HepG2 (cell line): ENCODE results near the gene NOC2L. TPM values are rescaled to one million over a fixed set of nuclear protein-coding genes. Genes with fewer than 3 reads are reported as not detected.

Source experiments
- ATAC-seq: fragments of 200-7000 bp; cut with Tn5 transposase; 3 replicates; pipeline ENCODE4 v1.9.1; 2020; ENCODE audit warnings: mild to moderate bottlenecking, moderate library complexity
- BruUV-seq: library from RNA; stranded (reverse); fragments of 400-500 nt; replicated peaks from 2 replicates; lab custom pipeline; 2021; lab: Mats Ljungman, UMichigan
- CTCF ChIA-PET: fragments of 300-600 bp; formaldehyde crosslinking; extraction: SDS; loops from one replicate; lab custom pipeline; 2021; ENCODE audit warnings: low total read pairs, inconsistent platforms, low intra/inter-chr PET ratio; lab: Yijun Ruan, JAX
- POLR2A ChIA-PET: fragments of 350-600 bp; sonication (Branson Sonifier 250); formaldehyde crosslinking; loops from one replicate; lab custom pipeline; 2020; ENCODE audit warnings: antibody characterized with exemption, inconsistent platforms; lab: Yijun Ruan, JAX
- DNase-seq: peaks from one replicate; pipeline ENCODE4 v3.0.0-alpha.2; 2015; ENCODE audit warnings: low spot score
- FAIRE-seq: peaks from 3 replicates; lab custom pipeline; 2011; peaks lifted over from hg19 to GRCh38; lab: Jason Lieb, UNC
- H2AFZ ChIP-seq: one replicate; pipeline ENCODE4 v1.6.1; 2011; ENCODE audit warnings: low read length, inconsistent platforms
- H3K27ac ChIP-seq: fragments of 300-600 bp; 3 replicates; pipeline ENCODE4 v1.8.0; 2011; ENCODE audit warnings: mixed run types, mild to moderate bottlenecking, mixed read lengths, low read length, inconsistent platforms; ENCODE audit not compliant: insufficient read depth; ENCODE audit errors: extremely low read length
- H3K27me3 ChIP-seq, 2 experiments: fragments of 200-600 bp in 1 of 2; 2 replicates in 1 of 2; 3 replicates in 1 of 2; pipeline versions ENCODE4 v1.6.0 to v1.8.0; 2011; ENCODE audit warnings: low read length in 2 of 2, mild to moderate bottlenecking in 2 of 2, moderate library complexity in 2 of 2, inconsistent platforms in 1 of 2; ENCODE audit not compliant: insufficient read depth in 2 of 2, control insufficient read depth in 1 of 2
- H3K36me3 ChIP-seq, 2 experiments: fragments of 200-600 bp in 1 of 2; replicated peaks in 1 of 2; 2 replicates in 1 of 2; 3 replicates in 1 of 2; pipeline versions ENCODE4 v1.5.1 to v1.8.0; 2011; ENCODE audit warnings: low read length in 2 of 2, inconsistent platforms in 1 of 2; ENCODE audit not compliant: insufficient read depth in 2 of 2, control insufficient read depth in 1 of 2
- H3K4me1 ChIP-seq: 2 replicates; pipeline ENCODE4 v1.5.1; 2012; ENCODE audit warnings: low read length, inconsistent platforms; ENCODE audit not compliant: insufficient read depth
- H3K4me2 ChIP-seq: 2 replicates; pipeline ENCODE4 v1.6.0; 2011; ENCODE audit warnings: low read depth, low read length, inconsistent platforms
- H3K4me3 ChIP-seq, 3 experiments: fragments of 200-600 bp in 1 of 3; sonication (generic), shearing (Covaris generic) in 1 of 3; replicated peaks in 1 of 3; 2 replicates each; pipeline ENCODE4 v1.5.1; 2011 to 2016; ENCODE audit warnings: low read length in 3 of 3, inconsistent platforms in 2 of 3, low read depth in 2 of 3, mild to moderate bottlenecking in 2 of 3, control low read depth in 1 of 3, mixed read lengths in 1 of 3; ENCODE audit not compliant: insufficient read depth in 1 of 3
- H3K79me2 ChIP-seq: one replicate; pipeline ENCODE4 v1.6.1; 2011; ENCODE audit warnings: low read length, inconsistent platforms; ENCODE audit not compliant: insufficient read depth
- H3K9ac ChIP-seq: 2 replicates; pipeline ENCODE4 v1.6.0; 2011; ENCODE audit warnings: mild to moderate bottlenecking, low read depth, low read length, inconsistent platforms; ENCODE audit not compliant: insufficient read depth
- H3K9me3 ChIP-seq: 2 replicates; pipeline ENCODE4 v1.5.1; 2012; ENCODE audit warnings: mild to moderate bottlenecking, low read length
- H4K20me1 ChIP-seq: 2 replicates; pipeline ENCODE4 v1.6.0; 2011; ENCODE audit warnings: inconsistent platforms, mild to moderate bottlenecking, low read length, moderate library complexity; ENCODE audit not compliant: insufficient read depth
- ATM ChIP-seq: fragments of 450-650 bp; IDR thresholded peaks from 2 replicates; pipeline ENCODE4 v1.7.1; 2017; ENCODE audit warnings: mild to moderate bottlenecking, borderline replicate concordance
- HMGA1 ChIP-seq: sonication (generic); formaldehyde crosslinking; conservative IDR thresholded peaks from 2 replicates; pipeline ENCODE4 v1.4.0; 2020; ENCODE audit warnings: missing genetic modification reagents
- HNRNPL ChIP-seq: fragments of 200-400 bp; formaldehyde crosslinking; IDR thresholded peaks from 2 replicates; pipeline ENCODE4 v1.6.1; 2017; ENCODE audit warnings: mild to moderate bottlenecking, low read depth, low read length
- KDM5A ChIP-seq: fragments of 200-600 bp; sonication (generic); IDR thresholded peaks from 2 replicates; pipeline ENCODE4 v1.7.0; 2018; ENCODE audit warnings: antibody characterized with exemption, mild to moderate bottlenecking, low read length, borderline replicate concordance
- PHF21A ChIP-seq: sonication (generic); formaldehyde crosslinking; IDR thresholded peaks from 2 replicates; pipeline ENCODE4 v1.5.0; 2020; ENCODE audit warnings: mild to moderate bottlenecking, missing genetic modification reagents
- SMYD3 ChIP-seq: sonication (generic); formaldehyde crosslinking; IDR thresholded peaks from 2 replicates; pipeline ENCODE4 v1.8.1; 2023; ENCODE audit warnings: mild to moderate bottlenecking, missing genetic modification reagents
- SP2 ChIP-seq: sonication (generic); formaldehyde crosslinking; IDR thresholded peaks from 2 replicates; pipeline ENCODE4 v1.5.1; 2020; ENCODE audit warnings: mild to moderate bottlenecking, missing genetic modification reagents
- TARDBP ChIP-seq: sonication (generic); formaldehyde crosslinking; IDR thresholded peaks from 2 replicates; pipeline ENCODE4 v1.8.0; 2022; ENCODE audit warnings: mild to moderate bottlenecking, missing genetic modification reagents
- ZBTB21 ChIP-seq: sonication (generic); formaldehyde crosslinking; IDR thresholded peaks from 2 replicates; pipeline ENCODE4 v1.4.0; 2020; ENCODE audit warnings: missing genetic modification reagents
- ZFP36L1 ChIP-seq: sonication (generic); formaldehyde crosslinking; IDR thresholded peaks from 2 replicates; pipeline ENCODE4 v1.8.0; 2022; ENCODE audit warnings: mild to moderate bottlenecking, missing genetic modification reagents, moderate library complexity
- ZNF724P ChIP-seq: sonication (generic); formaldehyde crosslinking; IDR thresholded peaks from 2 replicates; pipeline ENCODE4 v1.8.0; 2022; ENCODE audit warnings: missing genetic modification reagents, borderline replicate concordance
- ZNF768 ChIP-seq: sonication (generic); formaldehyde crosslinking; IDR thresholded peaks from 2 replicates; pipeline ENCODE4 v1.4.0; 2020; ENCODE audit warnings: missing genetic modification reagents
- ZSCAN30 ChIP-seq: sonication (generic); formaldehyde crosslinking; IDR thresholded peaks from 2 replicates; pipeline ENCODE4 v1.5.0; 2020; ENCODE audit warnings: mild to moderate bottlenecking, missing genetic modification reagents
- WGBS: methylation state at CpG from one replicate; pipeline ENCODE4 v1.1.6; 2017; ENCODE audit warnings: low lambda C conversion rate; 5-methylcytosine and 5-hydroxymethylcytosine counted together
- in situ Hi-C: cut with HindIII; loops from 2 replicates; pipeline ENCODE4 v1.10.0; 2017; ENCODE audit warnings: low pct_unique_long_range_greater_than_20kb; ENCODE audit not compliant: extremely low pct_ligation_motif_present
- intact Hi-C: fragments of 100-400 bp; cut with micrococcal nuclease; formaldehyde crosslinking; loops from one replicate; pipeline ENCODE4 v1.10.0; 2022; ENCODE audit not compliant: unreplicated experiment
- polyA plus RNA-seq, 8 experiments: library from polyadenylated mRNA; depleted of rRNA in 3 of 8; stranded (reverse) in 7 of 8; unstranded in 1 of 8; fragments of >200 nt; fragmentation: Illumina TruSeq in 4 of 8; extraction: Trizol in 4 of 8; gene quantifications; 2 replicates each; pipeline versions ENCODE4 v1.2.1 to v1.2.3, GENCODE V29; 2011 to 2016; ENCODE audit warnings: low read depth in 4 of 8, missing spikeins in 1 of 8, mixed read lengths in 1 of 8; ENCODE audit not compliant: insufficient read depth in 1 of 8
- total RNA-seq, 5 experiments: library from RNA; depleted of rRNA; stranded (reverse); fragments of >200 nt; fragmentation: Illumina TruSeq; extraction: Trizol; gene quantifications; 2 replicates each; pipeline ENCODE4 v1.2.3, GENCODE V29; 2016; ENCODE audit warnings: low read depth in 1 of 5
- TF ChIP-seq, protein P1 (sequence below): sonication (generic); formaldehyde crosslinking; IDR thresholded peaks from 2 replicates; pipeline ENCODE4 v1.8.0; 2022; ENCODE audit warnings: mild to moderate bottlenecking, missing genetic modification reagents
- TF ChIP-seq, protein P2 (sequence below): sonication (generic); formaldehyde crosslinking; IDR thresholded peaks from 2 replicates; pipeline ENCODE4 v1.5.0; 2020; ENCODE audit warnings: mild to moderate bottlenecking, low read depth, missing genetic modification reagents, borderline replicate concordance
- TF ChIP-seq, protein P3 (sequence below): fragments of 450-650 bp; IDR thresholded peaks from 2 replicates; pipeline ENCODE4 v1.6.1; 2017; ENCODE audit warnings: mild to moderate bottlenecking
- TF ChIP-seq, protein P4 (sequence below): sonication (generic); formaldehyde crosslinking; IDR thresholded peaks from 2 replicates; pipeline ENCODE4 v1.5.0; 2020; ENCODE audit warnings: missing genetic modification reagents

The NOC2L gene
- total and polyA plus RNA-seq, 2 of the 13 experiments (the other 11 are each of a cell fraction or from before 2014, with no cell fraction given): 32.0 to 103 TPM

DNA sequence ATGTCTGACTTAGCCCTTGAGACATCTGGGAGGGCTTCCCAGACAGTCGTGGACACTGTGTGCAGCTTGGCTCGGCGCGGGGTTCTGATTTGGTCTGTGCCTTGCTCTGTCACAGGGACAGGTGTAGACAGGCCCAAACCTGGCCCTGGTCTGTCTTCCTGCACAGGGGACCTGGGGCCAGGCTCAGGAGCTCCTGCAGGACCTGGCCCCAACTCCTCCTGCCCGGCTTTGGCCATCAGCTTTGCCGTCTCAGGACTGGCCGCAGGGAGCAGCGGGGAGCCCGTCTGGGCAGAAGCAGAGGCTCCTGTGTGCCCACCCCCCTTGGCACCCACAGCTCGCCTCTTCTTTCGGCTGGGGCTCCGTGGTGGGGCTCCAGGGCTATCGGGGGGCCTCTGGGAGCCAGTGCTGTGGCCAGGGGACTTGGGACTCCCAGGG is 21.1 kb upstream of the NOC2L start:
- intact Hi-C loops: no loop called here
- CTCF ChIA-PET: no interaction called here
- no peak for TF ChIP-seq SP2 (CRISPR knock-in tag)
- TF ChIP-seq ZNF724P: no peak
- no peak for TF ChIP-seq ZBTB21 (CRISPR knock-in tag)
- TF ChIP-seq, protein P1, sequence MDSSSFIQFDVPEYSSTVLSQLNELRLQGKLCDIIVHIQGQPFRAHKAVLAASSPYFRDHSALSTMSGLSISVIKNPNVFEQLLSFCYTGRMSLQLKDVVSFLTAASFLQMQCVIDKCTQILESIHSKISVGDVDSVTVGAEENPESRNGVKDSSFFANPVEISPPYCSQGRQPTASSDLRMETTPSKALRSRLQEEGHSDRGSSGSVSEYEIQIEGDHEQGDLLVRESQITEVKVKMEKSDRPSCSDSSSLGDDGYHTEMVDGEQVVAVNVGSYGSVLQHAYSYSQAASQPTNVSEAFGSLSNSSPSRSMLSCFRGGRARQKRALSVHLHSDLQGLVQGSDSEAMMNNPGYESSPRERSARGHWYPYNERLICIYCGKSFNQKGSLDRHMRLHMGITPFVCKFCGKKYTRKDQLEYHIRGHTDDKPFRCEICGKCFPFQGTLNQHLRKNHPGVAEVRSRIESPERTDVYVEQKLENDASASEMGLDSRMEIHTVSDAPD (CRISPR knock-in tag): no peak
- TF ChIP-seq, protein P2, sequence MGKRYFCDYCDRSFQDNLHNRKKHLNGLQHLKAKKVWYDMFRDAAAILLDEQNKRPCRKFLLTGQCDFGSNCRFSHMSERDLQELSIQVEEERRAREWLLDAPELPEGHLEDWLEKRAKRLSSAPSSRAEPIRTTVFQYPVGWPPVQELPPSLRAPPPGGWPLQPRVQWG: 0 out of 2 replicates have a peak, but pooled peaks have one; percentile 67
- TF ChIP-seq KDM5A: no peak
- TF ChIP-seq, protein P3, sequence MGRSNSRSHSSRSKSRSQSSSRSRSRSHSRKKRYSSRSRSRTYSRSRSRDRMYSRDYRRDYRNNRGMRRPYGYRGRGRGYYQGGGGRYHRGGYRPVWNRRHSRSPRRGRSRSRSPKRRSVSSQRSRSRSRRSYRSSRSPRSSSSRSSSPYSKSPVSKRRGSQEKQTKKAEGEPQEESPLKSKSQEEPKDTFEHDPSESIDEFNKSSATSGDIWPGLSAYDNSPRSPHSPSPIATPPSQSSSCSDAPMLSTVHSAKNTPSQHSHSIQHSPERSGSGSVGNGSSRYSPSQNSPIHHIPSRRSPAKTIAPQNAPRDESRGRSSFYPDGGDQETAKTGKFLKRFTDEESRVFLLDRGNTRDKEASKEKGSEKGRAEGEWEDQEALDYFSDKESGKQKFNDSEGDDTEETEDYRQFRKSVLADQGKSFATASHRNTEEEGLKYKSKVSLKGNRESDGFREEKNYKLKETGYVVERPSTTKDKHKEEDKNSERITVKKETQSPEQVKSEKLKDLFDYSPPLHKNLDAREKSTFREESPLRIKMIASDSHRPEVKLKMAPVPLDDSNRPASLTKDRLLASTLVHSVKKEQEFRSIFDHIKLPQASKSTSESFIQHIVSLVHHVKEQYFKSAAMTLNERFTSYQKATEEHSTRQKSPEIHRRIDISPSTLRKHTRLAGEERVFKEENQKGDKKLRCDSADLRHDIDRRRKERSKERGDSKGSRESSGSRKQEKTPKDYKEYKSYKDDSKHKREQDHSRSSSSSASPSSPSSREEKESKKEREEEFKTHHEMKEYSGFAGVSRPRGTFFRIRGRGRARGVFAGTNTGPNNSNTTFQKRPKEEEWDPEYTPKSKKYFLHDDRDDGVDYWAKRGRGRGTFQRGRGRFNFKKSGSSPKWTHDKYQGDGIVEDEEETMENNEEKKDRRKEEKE: no peak
- TF ChIP-seq HMGA1 (CRISPR knock-in tag): no peak
- TF ChIP-seq ATM: no peak
- TF ChIP-seq, protein P4, sequence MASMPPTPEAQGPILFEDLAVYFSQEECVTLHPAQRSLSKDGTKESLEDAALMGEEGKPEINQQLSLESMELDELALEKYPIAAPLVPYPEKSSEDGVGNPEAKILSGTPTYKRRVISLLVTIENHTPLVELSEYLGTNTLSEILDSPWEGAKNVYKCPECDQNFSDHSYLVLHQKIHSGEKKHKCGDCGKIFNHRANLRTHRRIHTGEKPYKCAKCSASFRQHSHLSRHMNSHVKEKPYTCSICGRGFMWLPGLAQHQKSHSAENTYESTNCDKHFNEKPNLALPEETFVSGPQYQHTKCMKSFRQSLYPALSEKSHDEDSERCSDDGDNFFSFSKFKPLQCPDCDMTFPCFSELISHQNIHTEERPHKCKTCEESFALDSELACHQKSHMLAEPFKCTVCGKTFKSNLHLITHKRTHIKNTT (CRISPR knock-in tag): no peak
- no peak for TF ChIP-seq ZNF768
- no peak for TF ChIP-seq ZFP36L1 (CRISPR knock-in tag)
- TF ChIP-seq ZSCAN30: no peak
- TF ChIP-seq SMYD3 (CRISPR knock-in tag): no peak
- no peak for TF ChIP-seq TARDBP (CRISPR knock-in tag)
- 0 out of 2 replicates have a peak, but pooled peaks have one; percentile 56 for TF ChIP-seq HNRNPL
- 0 out of 2 replicates have a peak, but pooled peaks have one; percentile 40 for TF ChIP-seq PHF21A (CRISPR knock-in tag)

More for the DNA sequence above, 21.1 kb upstream of the NOC2L start:
- DNase-seq (no peak), FAIRE-seq (no peak), ATAC-seq (peak; percentile 40)
- Histone ChIP-seq H2AFZ (no peak overlapping the region), H3K9ac (peak overlapping the region; percentile 49; the same call in 1 of the 2 replicates), H3K4me1 (peaks cover 55% of the 10 kb centered on the region), H3K27ac (no peak overlapping the region), H3K4me2 (peak overlapping the region; percentile 74), H3K36me3 (no peaks in the 10 kb centered on the region), H3K79me2 (no peaks in the 10 kb centered on the region), H3K9me3 (no peaks in the 10 kb centered on the region), H4K20me1 (no peaks in the 10 kb centered on the region), H3K4me3 (peak overlapping the region; percentile 2 to 70 (median 48); a peak in 4 of 6 replicates), H3K27me3 (peaks cover 22 to 50% of the 10 kb centered on the region in 2 experiments)
- WGBS: no CpG with 5 or more reads among the region's 13 CpGs
- in situ Hi-C loops: no loop called here
- POLR2A ChIA-PET: interaction anchor here (1.9 kb wide), 1 partner anchor 13 kb away, joined by 4 read pairs; the partner anchor contains the start of gene PLEKHN1
- BruUV-seq: no TSS peak
